ENCODE results near the gene PDE1A. TPM values are rescaled to one million over a fixed set of nuclear protein-coding genes. Genes with fewer than 3 reads are reported as not detected.

The PDE1A gene
- total RNA-seq, 2 donors from 2014 or later, result 0.31 TPM; not detected in 1

DNA sequence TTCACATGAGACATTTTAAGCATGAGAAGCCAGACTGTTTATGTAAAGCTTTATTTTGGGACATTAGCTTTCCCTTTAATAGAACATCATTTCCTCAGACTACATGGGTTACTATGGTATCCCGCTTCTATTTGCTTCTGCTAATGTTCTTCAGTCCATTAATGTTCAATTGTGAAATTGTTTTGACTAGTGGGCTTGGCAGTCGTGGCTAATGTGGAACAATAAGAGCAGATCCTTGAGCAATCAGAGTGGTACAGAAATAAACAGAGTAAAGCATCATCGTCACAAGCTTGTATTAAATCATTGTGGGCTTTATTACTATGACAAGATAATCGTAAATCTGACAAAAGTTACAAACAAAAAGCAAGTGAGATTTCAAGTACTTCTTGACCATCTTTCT is 60.2 kb downstream of the PDE1A start:
- Mint-ChIP-seq H3K27me3 (ENCODE audit: insufficient read depth) (no peaks in the 10 kb centered on the region), H3K9me3 (peaks cover 2% of the 10 kb centered on the region), H3K4me1 (no peaks in the 10 kb centered on the region), H3K4me3 (no peak overlapping the region), H3K36me3 (ENCODE audit: low read depth) (no peaks in the 10 kb centered on the region), H3K27ac (no peak overlapping the region)
- TF ChIP-seq, protein P1, sequence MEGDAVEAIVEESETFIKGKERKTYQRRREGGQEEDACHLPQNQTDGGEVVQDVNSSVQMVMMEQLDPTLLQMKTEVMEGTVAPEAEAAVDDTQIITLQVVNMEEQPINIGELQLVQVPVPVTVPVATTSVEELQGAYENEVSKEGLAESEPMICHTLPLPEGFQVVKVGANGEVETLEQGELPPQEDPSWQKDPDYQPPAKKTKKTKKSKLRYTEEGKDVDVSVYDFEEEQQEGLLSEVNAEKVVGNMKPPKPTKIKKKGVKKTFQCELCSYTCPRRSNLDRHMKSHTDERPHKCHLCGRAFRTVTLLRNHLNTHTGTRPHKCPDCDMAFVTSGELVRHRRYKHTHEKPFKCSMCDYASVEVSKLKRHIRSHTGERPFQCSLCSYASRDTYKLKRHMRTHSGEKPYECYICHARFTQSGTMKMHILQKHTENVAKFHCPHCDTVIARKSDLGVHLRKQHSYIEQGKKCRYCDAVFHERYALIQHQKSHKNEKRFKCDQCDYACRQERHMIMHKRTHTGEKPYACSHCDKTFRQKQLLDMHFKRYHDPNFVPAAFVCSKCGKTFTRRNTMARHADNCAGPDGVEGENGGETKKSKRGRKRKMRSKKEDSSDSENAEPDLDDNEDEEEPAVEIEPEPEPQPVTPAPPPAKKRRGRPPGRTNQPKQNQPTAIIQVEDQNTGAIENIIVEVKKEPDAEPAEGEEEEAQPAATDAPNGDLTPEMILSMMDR (conservative IDR thresholded peaks at IDR 0.05), result no peak
- H3K36me3 ChIP-seq (ENCODE audit: control insufficient read depth, insufficient read depth, low read length), result no peaks in the 10 kb centered on the region
- no peak overlapping the region for H3K27ac ChIP-seq (ENCODE audit: low read depth, low read length)
- DNase-seq, result no peak
- H3K9me3 ChIP-seq (ENCODE audit: control insufficient read depth, low read length), result no peaks in the 10 kb centered on the region
- WGBS, 2 experiments (ENCODE audit: insufficient coverage in 1 of 2, insufficient read length in 1 of 2), result 84 to 91% methylated on average over 2 to 4 of the region's 4 CpGs
- no peak overlapping the region for H3K4me3 ChIP-seq (ENCODE audit: low read length)
- no peaks in the 10 kb centered on the region for H3K4me1 ChIP-seq (ENCODE audit: control insufficient read depth, insufficient read depth, low read length)
- H3K27me3 ChIP-seq (ENCODE audit: control insufficient read depth, insufficient read depth, low read length, poor library complexity, severe bottlenecking), result no peaks in the 10 kb centered on the region
- no peak overlapping the region for H3K9ac ChIP-seq (ENCODE audit: extremely low read depth, low read length, poor library complexity, severe bottlenecking)

DNA sequence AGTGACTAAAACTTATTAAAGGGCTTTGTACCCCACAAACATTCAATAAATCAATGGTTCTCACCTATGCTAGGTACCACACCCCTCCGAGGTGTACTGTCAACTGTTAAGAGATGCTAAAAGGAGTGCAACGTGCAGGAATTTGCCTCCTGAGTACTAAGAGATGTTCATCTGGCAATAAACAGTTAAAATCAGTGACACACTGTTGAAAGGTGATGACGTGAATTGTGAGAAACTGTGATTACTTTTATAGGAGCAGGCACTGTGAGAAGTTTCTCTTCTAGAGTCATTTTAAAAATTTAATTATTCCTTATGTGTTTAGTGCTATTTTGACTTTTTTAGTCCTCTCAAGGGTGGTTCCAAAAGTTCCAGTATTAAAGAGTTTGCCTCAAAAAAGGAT is 61.0 kb downstream of the PDE1A start:
- H3K4me3 ChIP-seq (ENCODE audit: low read length), result no peak overlapping the region
- TF ChIP-seq, protein P1 (conservative IDR thresholded peaks at IDR 0.05), result no peak
- H3K4me1 ChIP-seq (ENCODE audit: control insufficient read depth, insufficient read depth, low read length), result no peaks in the 10 kb centered on the region
- Mint-ChIP-seq H3K4me1 (no peaks in the 10 kb centered on the region), H3K27me3 (ENCODE audit: insufficient read depth) (no peaks in the 10 kb centered on the region), H3K4me3 (no peak overlapping the region), H3K27ac (no peak overlapping the region), H3K9me3 (peaks cover 2% of the 10 kb centered on the region), H3K36me3 (ENCODE audit: low read depth) (no peaks in the 10 kb centered on the region)
- H3K27ac ChIP-seq (ENCODE audit: low read depth, low read length), result no peak overlapping the region
- no peak for DNase-seq
- no peaks in the 10 kb centered on the region for H3K27me3 ChIP-seq (ENCODE audit: control insufficient read depth, insufficient read depth, low read length, poor library complexity, severe bottlenecking)
- H3K9me3 ChIP-seq (ENCODE audit: control insufficient read depth, low read length), result no peaks in the 10 kb centered on the region
- 79 to 89% methylated on average over 1 to 3 of the region's 3 CpGs for WGBS, 2 experiments (ENCODE audit: insufficient coverage in 1 of 2, insufficient read length in 1 of 2)
- H3K36me3 ChIP-seq (ENCODE audit: control insufficient read depth, insufficient read depth, low read length), result no peaks in the 10 kb centered on the region
- no peak overlapping the region for H3K9ac ChIP-seq (ENCODE audit: extremely low read depth, low read length, poor library complexity, severe bottlenecking)

DNA sequence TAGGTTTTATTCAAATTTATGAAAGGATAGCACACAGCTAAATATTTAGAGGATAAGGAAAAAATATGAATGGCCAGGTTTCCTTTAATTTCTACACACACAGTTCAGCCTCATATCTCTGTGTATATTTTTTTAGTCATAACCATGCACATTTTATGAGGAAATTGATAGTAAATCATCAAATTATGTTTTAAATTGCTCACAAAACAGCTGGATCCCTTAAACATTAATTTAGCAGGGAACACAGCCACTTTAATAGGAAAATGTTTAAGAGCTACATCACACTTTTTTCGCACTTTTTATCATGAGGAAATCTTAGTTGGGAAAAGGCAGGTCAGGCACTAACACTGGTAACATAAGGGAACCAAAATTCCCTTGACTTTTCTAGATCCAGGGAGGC is 65.4 kb downstream of the PDE1A start:
- no peak overlapping the region for H3K9ac ChIP-seq (ENCODE audit: extremely low read depth, low read length, poor library complexity, severe bottlenecking)
- TF ChIP-seq, protein P1 (conservative IDR thresholded peaks at IDR 0.05), result no peak
- Mint-ChIP-seq H3K36me3 (ENCODE audit: low read depth) (no peaks in the 10 kb centered on the region), H3K4me3 (no peak overlapping the region), H3K27ac (no peak overlapping the region), H3K27me3 (ENCODE audit: insufficient read depth) (no peaks in the 10 kb centered on the region), H3K4me1 (no peaks in the 10 kb centered on the region), H3K9me3 (peaks cover 2% of the 10 kb centered on the region)
- no peak for DNase-seq
- no peak overlapping the region for H3K27ac ChIP-seq (ENCODE audit: low read depth, low read length)
- H3K9me3 ChIP-seq (ENCODE audit: control insufficient read depth, low read length), result no peaks in the 10 kb centered on the region
- H3K36me3 ChIP-seq (ENCODE audit: control insufficient read depth, insufficient read depth, low read length), result no peaks in the 10 kb centered on the region
- no peaks in the 10 kb centered on the region for H3K4me1 ChIP-seq (ENCODE audit: control insufficient read depth, insufficient read depth, low read length)
- no peak overlapping the region for H3K4me3 ChIP-seq (ENCODE audit: low read length)
- H3K27me3 ChIP-seq (ENCODE audit: control insufficient read depth, insufficient read depth, low read length, poor library complexity, severe bottlenecking), result no peaks in the 10 kb centered on the region
- WGBS, 2 experiments (ENCODE audit: insufficient coverage in 1 of 2, insufficient read length in 1 of 2), result 94 to 100% methylated on average over 1 of the region's 1 CpG
